ENCODE data around the gene TEP1. TPM values are rescaled to one million over a fixed set of nuclear protein-coding genes. Genes with fewer than 3 reads are reported as not detected.

TEP1 gene
- total and polyA plus RNA-seq, 2 of the 8 experiments (the other 6 are each of a cell fraction or from before 2014, with no cell fraction given) = 6.9 to 10.7 TPM

- Histone ChIP-seq H4K8ac (ENCODE audit: extremely low read depth, insufficient read depth, low read length) (0 out of 2 replicates have a peak overlapping the region, but pooled peaks have one; percentile 36), H4K5ac (ENCODE audit: insufficient read length, low read depth, low read length) (no peak overlapping the region), H3K4ac (replicated peaks; ENCODE audit: insufficient read length, low read depth, low read length) (no peak overlapping the region), H3K4me1 (replicated peaks in 1 of 4; ENCODE audit: control insufficient read depth in 3 of 4, insufficient read depth in 4 of 4, low read length in 3 of 4) (no peaks in the 10 kb centered on the region), H3K9me3 (ENCODE audit: insufficient read depth in 2 of 2, low read depth in 1 of 2, low read length in 1 of 2) (0 out of 4 replicates have a peak, but pooled peaks cover 0 to under 1% of the 10 kb centered on the region in 2 experiments), H2BK5ac (ENCODE audit: low read depth, low read length) (no peak overlapping the region), H4K20me1 (replicated peaks in 1 of 2; ENCODE audit: control insufficient read depth in 1 of 2, insufficient read depth in 2 of 2, low read length in 2 of 2) (peaks cover 0 to 3% of the 10 kb centered on the region in 2 experiments), H3K56ac (replicated peaks; ENCODE audit: insufficient read length, low read depth, low read length) (no peak overlapping the region), H2BK12ac (ENCODE audit: low read depth, low read length) (no peak overlapping the region), H3K18ac (ENCODE audit: extremely low read depth, low read length) (no peak overlapping the region), H3K4me3 (ENCODE audit: extremely low read depth in 1 of 4, insufficient read depth in 2 of 4, low read depth in 3 of 4, low read length in 4 of 4) (no peak overlapping the region), H2AFZ (ENCODE audit: low read length) (no peak overlapping the region), H2AK5ac (ENCODE audit: low read depth, low read length) (no peak overlapping the region), H3K23me2 (ENCODE audit: low read depth, low read length) (no peaks in the 10 kb centered on the region), H3K4me2 (ENCODE audit: insufficient read depth in 1 of 2, low read depth in 2 of 2, low read length in 2 of 2) (no peak overlapping the region), H2BK15ac (ENCODE audit: low read length) (no peak overlapping the region), H3K27ac (ENCODE audit: low read depth, low read length) (no peak overlapping the region), H4K91ac (replicated peaks; ENCODE audit: insufficient read length, low read length) (no peak overlapping the region), H2BK20ac (ENCODE audit: low read length) (no peak overlapping the region), H3K79me2 (ENCODE audit: control insufficient read depth in 1 of 2, insufficient read depth in 2 of 2, low read length in 2 of 2) (no peaks in the 10 kb centered on the region), H3K14ac (ENCODE audit: insufficient read length) (no peak overlapping the region), H3K9ac (replicated peaks in 1 of 4; ENCODE audit: extremely low read depth in 1 of 4, low read depth in 3 of 4, low read length in 3 of 4) (no peak overlapping the region), H3K27me3 (replicated peaks in 1 of 4; ENCODE audit: control insufficient read depth in 3 of 4, extremely low read depth in 1 of 4, insufficient read depth in 3 of 4, low read length in 3 of 4) (no peaks in the 10 kb centered on the region; a peak in 1 of 7 replicates), H2BK120ac (replicated peaks; ENCODE audit: low read depth, low read length) (no peak overlapping the region), H3K23ac (ENCODE audit: insufficient read length) (no peak overlapping the region), H3K79me1 (ENCODE audit: low read depth, low read length) (no peaks in the 10 kb centered on the region), H3K36me3 (ENCODE audit: control insufficient read depth in 2 of 4, insufficient read depth in 4 of 4, low read length in 3 of 4) (peaks cover 2 to 29% (median 25%) of the 10 kb centered on the region in 4 experiments)
- 94% methylated on average over 16 of the region's 17 CpGs; no CpG with 5 or more reads in 1 of the 2 experiments for WGBS, 2 experiments (ENCODE audit: extremely low coverage in 1 of 2, insufficient coverage in 1 of 2, insufficient read length in 1 of 2, insufficient replicate concordance in 2 of 2, low coverage in 1 of 2, low lambda C conversion rate in 2 of 2, missing lambda C conversion rate in 1 of 2)
- ChIA-PET POLR2A (ENCODE audit: partially characterized antibody) (no interaction called here), CTCF (ENCODE audit: partially characterized antibody) (interaction anchor here (0.6 kb wide), 1 partner anchor 32 kb away, joined by 4 read pairs; no protein-coding TSS in a partner anchor)
- TF ChIP-seq RBBP5 (IDR thresholded peaks at IDR 0.05; ENCODE audit: borderline replicate concordance, low read depth, low read length) (no peak), JUN (IDR thresholded peaks at IDR 0.05; ENCODE audit: low read depth, low read length) (no peak), JUND (IDR thresholded peaks at IDR 0.05; ENCODE audit: low read length) (no peak), USF2 (IDR thresholded peaks at IDR 0.05; ENCODE audit: low read length) (no peak), SRF (IDR thresholded peaks at IDR 0.05; ENCODE audit: low read depth, low read length) (no peak)
- FAIRE-seq (no peak), DNase-seq (ENCODE audit: low read depth in 1 of 2, low spot score in 2 of 2) (no peak)
These were observed 26.9 kb downstream of the TEP1 start for GRCh38 chr14:20386276-20386855.
